GM23248 (cell line): Measurements from ENCODE around the gene PPP1R26. TPM values are rescaled to one million over a fixed set of nuclear protein-coding genes. Genes with fewer than 3 reads are reported as not detected.
"Not testable (repeated sequence)": the region's sequence is repeated elsewhere in the genome, so short reads cannot be mapped to it uniquely, and the experiment has no call there.

ENCODE experiments used
- DNase-seq: peaks from one replicate; pipeline ENCODE4 v3.0.0-alpha.2; 2015
- H2AFZ ChIP-seq: fragments of 200-600 bp; sonication (generic); 2 replicates; pipeline ENCODE4 v1.6.1; 2016; ENCODE audit warnings: antibody characterized with exemption
- H3F3A ChIP-seq: fragments of 200-600 bp; sonication (generic); 2 replicates; pipeline ENCODE4 v1.6.1; 2016; ENCODE audit warnings: mild to moderate bottlenecking, antibody characterized with exemption, mixed run types; ENCODE audit not compliant: insufficient read depth
- H3K27ac ChIP-seq: fragments of 200-600 bp; sonication (generic); 2 replicates; pipeline ENCODE4 v1.5.1; 2016; ENCODE audit warnings: mild to moderate bottlenecking
- H3K27me3 ChIP-seq: fragments of 200-600 bp; sonication (generic); replicated peaks from 2 replicates; pipeline ENCODE4 v1.6.1; 2016; ENCODE audit warnings: mild to moderate bottlenecking; ENCODE audit not compliant: insufficient read depth
- H3K36me3 ChIP-seq: fragments of 200-600 bp; sonication (generic); 2 replicates; pipeline ENCODE4 v1.6.1; 2016; ENCODE audit warnings: low read depth, mild to moderate bottlenecking
- H3K4me1 ChIP-seq: fragments of 200-600 bp; sonication (generic); 2 replicates; pipeline ENCODE4 v1.6.1; 2016; ENCODE audit warnings: mild to moderate bottlenecking; ENCODE audit not compliant: insufficient read depth
- H3K4me2 ChIP-seq: fragments of 200-600 bp; sonication (generic); one replicate; pipeline ENCODE4 v1.6.1; 2016; ENCODE audit warnings: mild to moderate bottlenecking; ENCODE audit not compliant: unreplicated experiment
- H3K4me3 ChIP-seq: fragments of 200-600 bp; sonication (generic); 2 replicates; pipeline ENCODE4 v1.5.1; 2016; ENCODE audit warnings: mild to moderate bottlenecking
- H3K79me2 ChIP-seq: fragments of 200-600 bp; sonication (generic); 2 replicates; pipeline ENCODE4 v1.6.1; 2016; ENCODE audit warnings: mild to moderate bottlenecking; ENCODE audit not compliant: insufficient read depth
- H3K9ac ChIP-seq: fragments of 200-600 bp; sonication (generic); 2 replicates; pipeline ENCODE4 v1.6.1; 2016; ENCODE audit warnings: mild to moderate bottlenecking
- H3K9me2 ChIP-seq: fragments of 200-600 bp; sonication (generic); 2 replicates; pipeline ENCODE4 v1.6.1; 2016; ENCODE audit warnings: mixed run types, mild to moderate bottlenecking, moderate library complexity; ENCODE audit not compliant: insufficient read depth
- H3K9me3 ChIP-seq: fragments of 200-600 bp; sonication (generic); one replicate; pipeline ENCODE4 v1.6.1; 2017; ENCODE audit warnings: low read depth
- H4K20me1 ChIP-seq: fragments of 200-600 bp; sonication (generic); 2 replicates; pipeline ENCODE4 v1.6.0; 2016; ENCODE audit not compliant: insufficient read depth
- EZH2 ChIP-seq: fragments of 200-600 bp; sonication (generic); IDR thresholded peaks from 2 replicates; pipeline ENCODE4 v1.6.1; 2018; ENCODE audit warnings: antibody characterized with exemption, mild to moderate bottlenecking; ENCODE audit not compliant: insufficient read depth, poor library complexity, severe bottlenecking
- EZH2phosphoT487 ChIP-seq: fragments of 200-600 bp; sonication (generic); IDR thresholded peaks from 2 replicates; pipeline ENCODE4 v1.6.1; 2018; ENCODE audit warnings: antibody characterized with exemption, moderate library complexity, mild to moderate bottlenecking, low read depth; ENCODE audit not compliant: insufficient read depth
- WGBS, 2 experiments: methylation state at CpG; one replicate each; pipeline ENCODE4 v1.1.6; 2015 to 2017; ENCODE audit warnings: low lambda C conversion rate in 2 of 2, low coverage in 1 of 2; ENCODE audit errors: missing lambda C conversion rate in 2 of 2; 5-methylcytosine and 5-hydroxymethylcytosine counted together
- in situ Hi-C: fragments of 300-500 bp; cut with MboI; formaldehyde crosslinking; loops from 2 replicates; pipeline ENCODE4 v1.15.0; 2020
- polyA plus RNA-seq: library from polyadenylated mRNA; unstranded; fragments of >200 nt; fragmentation: Nextera tagmentation; extraction: Ambion mirVana; gene quantifications from 2 replicates; pipeline ENCODE4 v1.2.1, GENCODE V29; 2016
- total RNA-seq: library from RNA; depleted of rRNA; stranded (reverse); fragments of >200 nt; shearing (Covaris generic); gene quantifications from 2 replicates; pipeline ENCODE4 v1.2.3, GENCODE V29; 2014

The PPP1R26 gene
- total and polyA plus RNA-seq, 2 experiments from 2014 or later: 2.2 to 13.4 TPM

GRCh38 chr9:135439916-135440315 is 39.7 kb upstream of the PPP1R26 start:
- Histone ChIP-seq H3K4me1 (no peaks in the 10 kb centered on the region), H3K4me3 (no peak overlapping the region), H2AFZ (no peak overlapping the region), H3K36me3 (no peaks in the 10 kb centered on the region), H3K79me2 (no peaks in the 10 kb centered on the region), H3K27ac (no peak overlapping the region), H3K27me3 (0 out of 2 replicates have a peak, but pooled peaks cover 4% of the 10 kb centered on the region), H3K9me2 (no peaks in the 10 kb centered on the region), H3F3A (no peaks in the 10 kb centered on the region), H3K9me3 (no peaks in the 10 kb centered on the region), H3K4me2 (no peak overlapping the region), H4K20me1 (no peaks in the 10 kb centered on the region), H3K9ac (no peak overlapping the region)
- no peak for DNase-seq
- 40 to 44% methylated on average over 12 of the region's 12 CpGs for WGBS, 2 experiments
- TF ChIP-seq EZH2 (no peak), EZH2phosphoT487 (no peak)
- in situ Hi-C loops: no loop called here

- Histone ChIP-seq H3K9me2 (no peaks in the 10 kb centered on the region), H3K36me3 (no peaks in the 10 kb centered on the region), H3K4me1 (no peaks in the 10 kb centered on the region), H3K9me3 (no peaks in the 10 kb centered on the region), H4K20me1 (no peaks in the 10 kb centered on the region), H3K9ac (no peak overlapping the region), H3K27ac (no peak overlapping the region), H2AFZ (no peak overlapping the region), H3K4me2 (no peak overlapping the region), H3K4me3 (no peak overlapping the region), H3K27me3 (0 out of 2 replicates have a peak, but pooled peaks cover 4% of the 10 kb centered on the region), H3F3A (no peaks in the 10 kb centered on the region), H3K79me2 (no peaks in the 10 kb centered on the region)
- in situ Hi-C loops: no loop called here
- TF ChIP-seq EZH2phosphoT487 (no peak), EZH2 (no peak)
- no peak for DNase-seq
- WGBS, 2 experiments: 58 to 64% methylated on average over 10 of the region's 10 CpGs
Observed at GRCh38 chr9:135440620-135441019, 39.0 kb upstream of the PPP1R26 start.

GRCh38 chr9:135441105-135442071 is 38.2 kb upstream of the PPP1R26 start:
- H4K20me1 ChIP-seq, H3K79me2 ChIP-seq, H3F3A ChIP-seq, H2AFZ ChIP-seq, H3K27ac ChIP-seq, H3K4me2 ChIP-seq, H3K36me3 ChIP-seq, H3K27me3 ChIP-seq, H3K9me2 ChIP-seq, H3K4me1 ChIP-seq, H3K9ac ChIP-seq, in situ Hi-C loops, DNase-seq, H3K9me3 ChIP-seq, H3K4me3 ChIP-seq: not testable (repeated sequence)
- WGBS, 2 experiments: 65 to 72% methylated on average over 23 of the region's 23 CpGs

- 71 to 75% methylated on average over 10 of the region's 10 CpGs for WGBS, 2 experiments
- TF ChIP-seq EZH2: no peak
- no peak for TF ChIP-seq EZH2phosphoT487
- Histone ChIP-seq H3K9me3 (no peaks in the 10 kb centered on the region), H4K20me1 (no peaks in the 10 kb centered on the region), H3K27ac (no peak overlapping the region), H3K4me2 (no peak overlapping the region), H3K4me3 (no peak overlapping the region), H3K9me2 (no peaks in the 10 kb centered on the region), H3F3A (no peaks in the 10 kb centered on the region), H3K4me1 (no peaks in the 10 kb centered on the region), H3K9ac (no peak overlapping the region), H2AFZ (no peak overlapping the region), H3K27me3 (0 out of 2 replicates have a peak, but pooled peaks cover 4% of the 10 kb centered on the region), H3K36me3 (no peaks in the 10 kb centered on the region), H3K79me2 (no peaks in the 10 kb centered on the region)
- in situ Hi-C loops: no loop called here
- no peak for DNase-seq
Observed at GRCh38 chr9:135442075-135442474, 37.5 kb upstream of the PPP1R26 start.
